ENCODE data around the gene NEK1. TPM values are rescaled to one million over a fixed set of nuclear protein-coding genes. Genes with fewer than 3 reads are reported as not detected.

The NEK1 gene
- total RNA-seq, 1 experiment from 2014 or later: 12.3 TPM

GRCh38 chr4:169385376-169385775 lies 227.0 kb downstream of the NEK1 start:
- Histone ChIP-seq H3K4me2 (ENCODE audit: insufficient read depth, insufficient read length, low read length) (no peak overlapping the region), H3K79me2 (ENCODE audit: insufficient read depth, low read length) (no peaks in the 10 kb centered on the region), H3K23me2 (ENCODE audit: insufficient read length, low read depth, low read length, poor library complexity, severe bottlenecking) (no peaks in the 10 kb centered on the region), H2AK5ac (ENCODE audit: insufficient read length, low read length) (no peak overlapping the region), H4K91ac (ENCODE audit: insufficient read length, low read depth, low read length) (no peak overlapping the region), H3K79me1 (ENCODE audit: insufficient read depth, low read depth, low read length, poor library complexity, severe bottlenecking) (no peaks in the 10 kb centered on the region), H3K4ac (ENCODE audit: low read depth, low read length) (no peak overlapping the region), H2BK5ac (ENCODE audit: insufficient read length, low read length) (no peak overlapping the region), H3K9me3 (ENCODE audit: control insufficient read depth, low read depth, low read length) (no peaks in the 10 kb centered on the region), H3K23ac (ENCODE audit: insufficient read length, low read depth, low read length) (no peak overlapping the region), H3T11ph (ENCODE audit: low read length) (no peak overlapping the region), H3K27ac (ENCODE audit: insufficient read length, low read depth, low read length) (no peak overlapping the region), H4K5ac (ENCODE audit: insufficient read length, low read depth, low read length) (no peak overlapping the region), H2BK120ac (ENCODE audit: low read depth, low read length, poor library complexity, severe bottlenecking) (no peak overlapping the region), H3K14ac (ENCODE audit: insufficient read depth, low read length) (no peak overlapping the region), H2AFZ (ENCODE audit: low read length) (no peak overlapping the region), H3K56ac (ENCODE audit: insufficient read length, low read depth, low read length) (no peak overlapping the region), H2BK12ac (ENCODE audit: insufficient read length, low read depth, low read length) (no peak overlapping the region), H3K27me3 (ENCODE audit: insufficient read depth, low read length) (no peaks in the 10 kb centered on the region), H2BK20ac (ENCODE audit: low read depth, low read length, poor library complexity, severe bottlenecking) (no peak overlapping the region), H3K4me1 (ENCODE audit: insufficient read depth, low read length) (no peaks in the 10 kb centered on the region), H3K18ac (ENCODE audit: insufficient read length, low read depth, low read length) (no peak overlapping the region), H4K8ac (replicated peaks; ENCODE audit: insufficient read length, low read depth, low read length) (no peak overlapping the region), H4K20me1 (ENCODE audit: control insufficient read depth, insufficient read depth, insufficient read length) (no peaks in the 10 kb centered on the region), H3K9ac (ENCODE audit: extremely low read depth, insufficient read length, low read length) (no peak overlapping the region), H2BK15ac (ENCODE audit: low read depth, low read length) (no peak overlapping the region)
- Mint-ChIP-seq H3K4me1 (no peaks in the 10 kb centered on the region), H3K4me3 (no peak overlapping the region), H3K27me3 (ENCODE audit: low read depth) (no peaks in the 10 kb centered on the region), H3K27ac (no peak overlapping the region), H3K9me3 (peaks cover 4 to 10% of the 10 kb centered on the region in 2 experiments; a peak in 4 of 5 replicates), H3K36me3 (ENCODE audit: insufficient read depth in 1 of 3, low read depth in 3 of 3) (peaks cover 0 to 2% (median 0%) of the 10 kb centered on the region in 3 experiments; a peak in 2 of 7 replicates)
- no CpG with 5 or more reads among the region's 3 CpGs for WGBS (ENCODE audit: extremely low coverage, insufficient read length, low lambda C conversion rate)
- DNase-seq: no peak
- TF ChIP-seq CTCF (conservative IDR thresholded peaks at IDR 0.05): no peak

Data from H9 (cell line).